Stimulated activated CD8-positive, alpha-beta memory T cell treated with anti-CD3 and anti-CD28 coated beads, Interleukin-4, amount 100 ng/mL, for 24 hours (primary cell): Measurements from ENCODE around the gene LIPT1.
"Not testable (repeated sequence)": the region's sequence is repeated elsewhere in the genome, so short reads cannot be mapped to it uniquely, and the experiment has no call there.

Experiments
- DNase-seq: peaks from one replicate; pipeline ENCODE4 v3.0.0-alpha.2; 2020; ENCODE audit warnings: low read depth

The LIPT1 gene

GRCh38 chr2:99180755-99181623 lies 26.2 kb downstream of the LIPT1 start, which contains the start of the genes MITD1 and MRPL30:
MITD1 (minus strand) TSS chr2:99181058; CDS start chr2:99180981, 77 bp downstream.
MRPL30 (plus strand) TSS chr2:99181184; CDS start chr2:99186204, 5,020 bp downstream.
- DNase-seq, result peak; percentile 79

- DNase-seq, result no peak
Observed at GRCh38 chr2:99181624-99182000, 26.8 kb downstream of the LIPT1 start.

DNA sequence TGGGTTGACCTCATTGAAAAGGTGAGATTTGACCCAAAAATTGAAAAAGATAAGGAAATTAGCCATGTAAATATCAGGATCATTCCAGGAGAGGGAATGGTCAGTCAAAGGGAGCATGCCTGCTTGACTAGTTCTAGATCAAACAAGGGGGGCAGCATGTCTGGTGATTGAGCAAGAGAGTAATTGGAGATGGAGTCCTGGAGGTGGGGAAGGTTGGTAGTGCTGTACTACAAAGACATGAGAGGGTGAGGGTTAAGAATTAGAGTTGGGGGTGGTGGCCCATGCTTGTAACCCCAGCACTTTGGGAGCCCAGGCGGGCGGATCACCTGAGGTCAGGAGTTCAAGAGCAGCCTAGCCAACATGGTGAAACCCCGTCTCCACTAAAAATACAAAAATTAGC lies 28.3 kb downstream of the LIPT1 start:
- DNase-seq, result no peak

DNA sequence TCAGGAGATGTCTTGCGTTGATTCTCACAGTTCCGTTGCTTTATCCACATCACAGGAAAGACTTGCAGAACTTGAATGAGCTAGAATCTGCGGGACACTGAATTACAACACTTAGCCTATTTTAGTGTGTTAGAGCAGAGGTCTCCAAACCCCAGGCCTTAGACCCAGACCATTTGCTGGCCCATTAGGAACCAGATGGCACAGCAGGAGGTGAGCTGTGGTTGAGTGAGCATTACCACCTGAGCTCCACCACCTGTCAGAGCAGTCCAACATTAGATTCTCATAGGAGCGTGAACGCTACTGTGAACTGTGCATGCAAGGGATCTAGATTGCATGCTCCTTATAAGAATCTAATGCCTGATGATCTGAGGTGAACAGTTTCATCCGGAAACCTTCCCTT lies 30.0 kb downstream of the LIPT1 start:
- no peak for DNase-seq

DNA sequence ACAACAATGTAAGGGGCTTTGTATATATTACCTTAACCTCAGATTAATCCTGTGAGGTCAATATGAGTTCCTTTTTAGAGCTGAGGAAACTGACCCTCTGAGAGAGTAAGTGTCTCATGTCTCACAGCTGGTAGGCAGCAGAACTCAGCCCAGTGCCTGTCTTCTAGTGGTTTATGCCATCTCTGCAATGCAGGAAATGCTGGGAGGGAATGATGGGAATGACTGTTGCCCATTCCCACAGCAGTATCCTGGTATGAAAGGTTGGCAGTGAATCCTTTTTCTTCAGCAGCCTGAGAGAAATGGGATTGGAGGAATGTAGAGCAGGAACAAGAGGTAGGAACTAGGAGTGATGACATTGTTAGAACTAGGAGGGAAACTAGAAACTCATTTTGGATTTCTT lies 32.2 kb downstream of the LIPT1 start:
- no peak for DNase-seq

DNA sequence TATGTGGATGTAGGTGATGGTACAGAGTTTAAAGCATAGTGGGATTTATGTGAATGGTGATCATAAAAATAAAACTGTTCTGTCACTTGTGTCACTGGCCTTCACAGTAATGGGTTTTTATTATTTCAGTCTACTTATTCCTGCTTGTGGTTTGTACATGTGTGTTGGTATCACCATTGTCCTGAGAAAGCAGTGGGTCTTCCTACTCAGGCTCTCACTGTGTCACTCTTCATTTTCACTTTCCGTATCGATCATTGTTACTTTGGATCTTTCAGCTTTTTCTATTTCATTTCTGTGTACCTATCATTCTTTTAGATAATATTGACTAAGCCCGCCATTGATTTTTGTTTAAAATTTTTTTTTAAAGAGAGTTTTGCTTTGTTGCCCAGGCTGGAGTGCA lies 33.6 kb downstream of the LIPT1 start:
- no peak for DNase-seq

DNA sequence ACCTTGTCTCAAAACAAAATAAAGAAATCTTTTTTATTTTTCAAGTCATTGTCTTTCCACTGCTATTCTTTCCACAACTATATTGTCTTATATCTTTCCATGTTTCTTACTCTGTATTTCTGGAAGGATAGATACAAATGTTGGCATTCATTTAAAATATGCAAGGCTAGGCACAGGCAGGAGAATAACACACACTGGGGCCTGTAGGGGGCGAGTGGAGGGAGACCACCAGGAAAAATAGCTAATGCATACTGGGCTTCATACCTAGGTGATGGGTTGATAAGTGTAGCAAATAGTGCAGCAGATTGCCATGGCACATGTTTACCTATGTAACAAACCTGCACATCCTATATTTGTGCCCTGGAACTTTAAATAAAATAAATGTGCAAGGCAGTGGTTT lies 35.8 kb downstream of the LIPT1 start:
- no peak for DNase-seq

DNA sequence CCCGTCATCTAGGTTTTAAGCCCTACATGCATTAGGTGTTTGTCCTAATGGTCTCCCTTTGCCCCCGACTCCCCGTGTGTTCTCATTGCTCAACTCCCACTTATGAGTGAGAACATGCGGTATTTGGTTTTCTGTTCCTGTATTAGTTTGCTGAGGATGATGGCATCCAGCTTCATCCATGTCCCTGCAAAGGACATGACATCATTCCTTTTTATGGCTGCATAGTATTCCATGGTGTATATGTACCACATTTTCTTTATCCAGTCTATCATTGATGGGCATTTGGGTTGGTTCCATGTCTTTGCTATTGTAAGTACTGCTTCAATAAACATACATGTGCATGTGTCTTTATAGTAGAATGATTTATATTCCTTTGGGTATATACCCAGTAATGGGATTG lies 37.6 kb downstream of the LIPT1 start:
- not testable (repeated sequence) for DNase-seq

DNA sequence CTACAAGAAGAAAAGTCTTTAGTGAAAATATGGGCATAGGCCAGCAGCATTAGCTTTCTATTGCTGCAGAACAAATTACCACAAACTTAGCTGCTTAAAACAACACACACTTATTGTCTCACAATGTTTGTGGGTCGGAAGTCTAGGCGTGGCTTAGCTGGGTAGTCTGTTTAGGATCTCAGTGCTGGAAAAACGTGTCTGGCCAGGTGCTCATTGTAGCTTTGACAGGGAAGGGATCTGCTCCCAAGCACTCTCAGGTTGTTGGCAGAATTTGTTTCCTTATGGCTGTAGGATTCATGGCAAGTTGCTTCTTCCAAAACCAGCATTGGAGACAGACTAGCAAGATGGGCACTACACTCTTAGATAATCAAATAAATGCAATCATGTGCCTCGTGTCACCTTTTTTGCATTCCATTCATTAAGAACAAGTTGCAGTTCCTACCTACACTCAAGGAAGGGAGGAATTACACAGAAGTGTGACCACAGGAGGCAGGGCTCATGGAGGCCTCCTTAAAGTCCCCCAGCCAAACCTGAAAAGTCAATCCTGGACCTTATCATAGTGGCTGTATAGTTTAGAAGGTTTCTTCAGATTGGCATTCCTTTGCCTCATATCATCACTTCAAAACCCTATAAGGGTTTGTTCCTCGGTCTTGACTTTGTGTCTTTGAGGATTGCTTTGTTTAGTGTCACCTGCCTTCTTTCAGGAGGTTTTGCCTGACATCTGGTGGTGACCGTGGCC lies 43.5 kb downstream of the LIPT1 start:
- DNase-seq, result no peak

GRCh38 chr2:99200076-99200800 lies 45.5 kb downstream of the LIPT1 start:
- DNase-seq, result no peak

GRCh38 chr2:99201959-99202678 lies 47.4 kb downstream of the LIPT1 start:
- no peak for DNase-seq

GRCh38 chr2:99205491-99205890 lies 50.7 kb downstream of the LIPT1 start:
- DNase-seq, result no peak
